Measurements from ENCODE around the gene NTNG2. TPM values are rescaled to one million over a fixed set of nuclear protein-coding genes. Genes with fewer than 3 reads are reported as not detected.
A peak's percentile ranks its signal among the peaks of the same experiment; 100 is the strongest.

NTNG2 gene, protein sequence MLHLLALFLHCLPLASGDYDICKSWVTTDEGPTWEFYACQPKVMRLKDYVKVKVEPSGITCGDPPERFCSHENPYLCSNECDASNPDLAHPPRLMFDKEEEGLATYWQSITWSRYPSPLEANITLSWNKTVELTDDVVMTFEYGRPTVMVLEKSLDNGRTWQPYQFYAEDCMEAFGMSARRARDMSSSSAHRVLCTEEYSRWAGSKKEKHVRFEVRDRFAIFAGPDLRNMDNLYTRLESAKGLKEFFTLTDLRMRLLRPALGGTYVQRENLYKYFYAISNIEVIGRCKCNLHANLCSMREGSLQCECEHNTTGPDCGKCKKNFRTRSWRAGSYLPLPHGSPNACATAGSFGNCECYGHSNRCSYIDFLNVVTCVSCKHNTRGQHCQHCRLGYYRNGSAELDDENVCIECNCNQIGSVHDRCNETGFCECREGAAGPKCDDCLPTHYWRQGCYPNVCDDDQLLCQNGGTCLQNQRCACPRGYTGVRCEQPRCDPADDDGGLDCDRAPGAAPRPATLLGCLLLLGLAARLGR
- total RNA-seq (2022), result 0.44 TPM in 1 of 2 replicates, not detected in the other
- Bru-seq, nascent RNA, result percentile 11 among the genes with signal in this experiment
- BruChase-seq, experiment 1, labeled RNA remaining after a 6-hour chase, result percentile 9 among the genes with signal in this experiment
- BruChase-seq, experiment 2, labeled RNA remaining after a 2-hour chase, result percentile 8 among the genes with signal in this experiment
- long read RNA-seq, partial matches to known transcripts, result 1 of 1 reads
- long read RNA-seq, other reads (novel, unspliced or antisense), result 0 of 1 reads

DNA sequence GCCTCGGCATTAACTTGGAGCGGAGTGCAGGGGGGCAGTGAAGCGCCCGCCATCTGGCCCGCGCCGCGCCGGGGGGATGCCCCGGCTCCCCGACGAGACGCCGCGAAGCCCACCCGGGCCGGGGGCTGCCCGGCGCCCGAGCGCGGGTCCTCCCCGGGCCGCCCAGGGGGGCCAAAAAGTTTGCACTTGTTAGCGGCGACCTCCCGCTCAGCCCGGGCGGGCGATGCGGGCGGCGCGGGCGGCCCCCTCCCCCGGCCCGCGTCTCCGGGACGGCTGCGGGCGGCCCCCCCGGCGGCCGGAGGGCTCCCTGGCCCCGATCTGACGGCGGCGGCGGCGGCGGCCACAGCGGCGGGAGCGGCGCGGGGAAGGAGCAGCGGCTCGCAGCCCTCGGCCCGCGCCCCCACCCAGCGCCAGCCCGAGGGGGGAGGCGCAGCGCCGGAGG is at the start of gene NTNG2:
NTNG2 (plus strand) TSS at position 316 of the 442 bp plus-strand sequence. CDS start 4,774 bp downstream, outside the sequence.
- ChIA-PET CTCF (interaction anchor here (0.6 kb wide), 1 partner anchor 34 kb away, joined by 3 read pairs; no protein-coding TSS in a partner anchor), POLR2A (no interaction called here)
- Mint-ChIP-seq H3K4me1 (ENCODE audit: insufficient read depth, unreplicated experiment) (peaks cover 6% of the 10 kb centered on the region), H3K27me3 (ENCODE audit: insufficient read depth, unreplicated experiment) (peaks cover 74% of the 10 kb centered on the region), H3K36me3 (ENCODE audit: insufficient read depth, unreplicated experiment) (no peaks in the 10 kb centered on the region), H3K9me3 (ENCODE audit: unreplicated experiment) (no peaks in the 10 kb centered on the region), H3K4me3 (ENCODE audit: unreplicated experiment) (peak within 1 kb of the TSS; percentile 76), H3K27ac (ENCODE audit: low read depth, unreplicated experiment) (no peak within 1 kb of the TSS)
- TF ChIP-seq, protein P1, sequence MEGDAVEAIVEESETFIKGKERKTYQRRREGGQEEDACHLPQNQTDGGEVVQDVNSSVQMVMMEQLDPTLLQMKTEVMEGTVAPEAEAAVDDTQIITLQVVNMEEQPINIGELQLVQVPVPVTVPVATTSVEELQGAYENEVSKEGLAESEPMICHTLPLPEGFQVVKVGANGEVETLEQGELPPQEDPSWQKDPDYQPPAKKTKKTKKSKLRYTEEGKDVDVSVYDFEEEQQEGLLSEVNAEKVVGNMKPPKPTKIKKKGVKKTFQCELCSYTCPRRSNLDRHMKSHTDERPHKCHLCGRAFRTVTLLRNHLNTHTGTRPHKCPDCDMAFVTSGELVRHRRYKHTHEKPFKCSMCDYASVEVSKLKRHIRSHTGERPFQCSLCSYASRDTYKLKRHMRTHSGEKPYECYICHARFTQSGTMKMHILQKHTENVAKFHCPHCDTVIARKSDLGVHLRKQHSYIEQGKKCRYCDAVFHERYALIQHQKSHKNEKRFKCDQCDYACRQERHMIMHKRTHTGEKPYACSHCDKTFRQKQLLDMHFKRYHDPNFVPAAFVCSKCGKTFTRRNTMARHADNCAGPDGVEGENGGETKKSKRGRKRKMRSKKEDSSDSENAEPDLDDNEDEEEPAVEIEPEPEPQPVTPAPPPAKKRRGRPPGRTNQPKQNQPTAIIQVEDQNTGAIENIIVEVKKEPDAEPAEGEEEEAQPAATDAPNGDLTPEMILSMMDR (IDR thresholded peaks at IDR 0.05; ENCODE audit: unreplicated experiment), result no peak
- no TSS peak for BruUV-seq (replicated peaks)
- DNase-seq (ENCODE audit: unreplicated experiment), result no peak
- intact Hi-C loops (cut with micrococcal nuclease), result loop anchor here (10.0 kb wide), 1 partner anchor 87 kb away; the partner anchor contains the start of gene MED27

DNA sequence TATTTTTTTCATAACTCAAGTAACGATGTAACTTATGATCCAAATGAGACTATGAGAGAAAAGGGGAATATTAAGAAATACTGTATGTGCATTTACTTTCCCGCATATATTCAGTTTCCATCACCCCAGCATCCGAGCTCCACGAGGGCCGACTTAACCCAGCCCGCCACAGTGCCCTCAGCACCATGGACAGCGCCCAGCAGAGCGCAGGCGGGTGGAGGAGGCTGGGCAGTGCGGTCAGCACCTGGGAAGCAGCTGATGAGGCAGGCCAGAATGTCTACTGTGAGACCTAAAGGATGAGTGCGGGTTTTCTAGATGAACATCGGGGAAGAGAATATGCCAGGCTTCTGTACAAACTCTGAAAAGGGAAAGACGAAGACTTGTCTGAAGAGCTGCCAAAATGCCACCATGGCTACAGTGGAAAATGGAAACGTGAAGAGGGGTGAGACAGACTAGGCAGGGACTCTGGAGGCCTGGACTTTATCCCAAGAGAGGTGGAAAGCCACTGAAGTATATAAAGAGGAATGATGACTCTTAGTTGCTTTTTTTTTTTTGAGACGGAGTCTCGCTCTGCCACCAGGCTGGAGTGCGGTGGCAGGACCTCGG is 47.7 kb upstream of the NTNG2 start:
- intact Hi-C loops (cut with micrococcal nuclease), result no loop called here
- CTCF ChIA-PET, result interaction anchor here (0.7 kb wide), 1 partner anchor 21 kb away, joined by 3 read pairs; no protein-coding TSS in a partner anchor
- no peaks in the 10 kb centered on the region for H3K36me3 Mint-ChIP-seq (ENCODE audit: insufficient read depth, unreplicated experiment)
- H3K4me1 Mint-ChIP-seq (ENCODE audit: insufficient read depth, unreplicated experiment), result no peaks in the 10 kb centered on the region
- no TSS peak for BruUV-seq (replicated peaks)
- DNase-seq (ENCODE audit: unreplicated experiment), result peak; percentile 58
- TF ChIP-seq, protein P1 (IDR thresholded peaks at IDR 0.05; ENCODE audit: unreplicated experiment), result no peak
- H3K27ac Mint-ChIP-seq (ENCODE audit: low read depth, unreplicated experiment), result no peak overlapping the region
- POLR2A ChIA-PET, result interaction anchor here (0.6 kb wide), 2 partner anchors 88 to 149 kb away, joined by 3 read pairs; no protein-coding TSS in a partner anchor
- H3K4me3 Mint-ChIP-seq (ENCODE audit: unreplicated experiment), result no peak overlapping the region
- no peaks in the 10 kb centered on the region for H3K9me3 Mint-ChIP-seq (ENCODE audit: unreplicated experiment)
- H3K27me3 Mint-ChIP-seq (ENCODE audit: insufficient read depth, unreplicated experiment), result peaks cover 91% of the 10 kb centered on the region

DNA sequence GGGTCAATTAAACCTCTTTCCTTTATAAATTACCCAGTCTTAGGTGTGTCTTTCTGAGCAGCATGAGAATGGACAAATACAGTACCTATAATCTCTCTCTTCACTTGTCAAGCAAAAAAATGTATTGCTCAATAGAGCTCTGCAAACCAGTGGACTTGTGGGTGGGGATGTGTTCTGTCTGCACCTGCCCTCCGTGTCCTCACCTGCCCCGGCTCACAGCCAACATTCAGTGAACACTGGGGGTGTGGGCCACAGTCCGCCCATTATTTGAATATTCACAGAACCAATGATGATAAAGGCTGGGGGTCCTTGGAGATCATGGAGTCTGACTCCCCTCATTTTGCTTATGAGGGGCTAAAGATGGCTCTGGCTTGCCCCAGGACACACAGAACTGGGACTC is 45.3 kb upstream of the NTNG2 start:
- ChIA-PET CTCF (no interaction called here), POLR2A (no interaction called here)
- peaks cover 91% of the 10 kb centered on the region for H3K27me3 Mint-ChIP-seq (ENCODE audit: insufficient read depth, unreplicated experiment)
- H3K36me3 Mint-ChIP-seq (ENCODE audit: insufficient read depth, unreplicated experiment), result no peaks in the 10 kb centered on the region
- no TSS peak for BruUV-seq (replicated peaks)
- intact Hi-C loops (cut with micrococcal nuclease), result no loop called here
- H3K4me1 Mint-ChIP-seq (ENCODE audit: insufficient read depth, unreplicated experiment), result no peaks in the 10 kb centered on the region
- DNase-seq (ENCODE audit: unreplicated experiment), result no peak
- TF ChIP-seq, protein P1 (IDR thresholded peaks at IDR 0.05; ENCODE audit: unreplicated experiment), result no peak
- H3K4me3 Mint-ChIP-seq (ENCODE audit: unreplicated experiment), result no peak overlapping the region
- H3K27ac Mint-ChIP-seq (ENCODE audit: low read depth, unreplicated experiment), result no peak overlapping the region
- no peaks in the 10 kb centered on the region for H3K9me3 Mint-ChIP-seq (ENCODE audit: unreplicated experiment)
